Stimulated activated CD8-positive, alpha-beta memory T cell treated with anti-CD3 and anti-CD28 coated beads, Interleukin-7, amount 100 ng/mL, for 24 hours (primary cell): ENCODE results near the gene ETV5.

ENCODE experiments used
- DNase-seq: peaks from one replicate; pipeline ENCODE4 v3.0.0-alpha.2; 2020; ENCODE audit warnings: low read depth

Gene ETV5

DNA sequence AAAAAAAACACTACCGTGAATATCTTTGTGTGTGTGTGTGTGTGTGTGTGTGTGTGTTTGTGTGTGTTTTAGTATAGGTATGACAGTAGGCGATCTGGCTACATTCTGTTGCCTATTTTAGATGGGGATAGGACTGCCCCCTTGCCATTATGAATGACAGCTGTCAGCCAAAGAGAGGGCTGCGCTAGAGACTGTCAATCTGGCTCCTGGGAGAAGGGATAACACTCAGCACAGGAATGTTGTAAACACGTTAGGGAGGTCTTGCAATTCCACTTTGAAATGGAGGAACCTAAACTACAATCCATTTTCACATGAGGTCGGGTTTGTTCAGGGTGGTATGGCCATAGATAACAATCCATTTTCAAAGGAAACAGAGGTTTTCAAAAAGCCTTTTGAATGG is 14.1 kb upstream of the ETV5 start:
- DNase-seq: no peak

DNA sequence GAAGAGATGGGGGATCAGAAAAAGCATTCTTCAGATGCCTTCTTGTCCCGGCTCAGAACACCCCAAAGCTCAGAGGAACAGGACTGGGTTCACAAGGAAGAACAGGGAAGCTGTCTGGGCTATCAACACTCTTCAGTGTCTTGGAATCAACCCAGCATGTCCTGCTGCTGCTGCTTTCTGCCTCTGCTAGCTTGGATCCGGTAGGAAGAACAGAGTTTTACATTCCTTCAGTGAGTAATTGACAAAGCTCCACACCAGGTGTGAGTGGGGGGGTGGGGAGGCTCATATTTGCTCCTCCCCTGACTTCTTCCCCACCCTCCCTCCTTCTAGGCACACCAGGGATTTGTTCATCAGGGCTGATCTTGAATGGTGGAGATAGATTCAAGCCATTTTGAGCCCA is 13.1 kb upstream of the ETV5 start:
- DNase-seq: no peak

DNA sequence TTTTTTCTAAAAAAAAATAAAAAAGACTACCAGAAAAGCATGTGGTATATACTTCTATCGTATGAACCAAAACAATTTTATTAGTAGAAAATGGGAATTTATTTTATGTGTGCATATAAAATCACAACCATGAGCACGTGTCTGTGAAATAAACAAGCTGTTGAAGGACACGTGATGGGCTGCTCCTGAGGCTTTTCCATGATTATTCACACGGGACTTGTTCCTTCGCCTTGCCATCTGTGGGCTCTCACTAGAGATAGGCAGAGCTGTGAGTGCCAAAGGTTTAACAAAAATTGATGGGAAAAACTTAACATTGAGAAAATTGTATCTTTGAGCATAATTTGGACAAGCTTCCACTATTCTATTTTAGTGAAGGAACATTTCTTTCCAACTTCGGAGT is 12.4 kb upstream of the ETV5 start:
- DNase-seq: no peak

DNA sequence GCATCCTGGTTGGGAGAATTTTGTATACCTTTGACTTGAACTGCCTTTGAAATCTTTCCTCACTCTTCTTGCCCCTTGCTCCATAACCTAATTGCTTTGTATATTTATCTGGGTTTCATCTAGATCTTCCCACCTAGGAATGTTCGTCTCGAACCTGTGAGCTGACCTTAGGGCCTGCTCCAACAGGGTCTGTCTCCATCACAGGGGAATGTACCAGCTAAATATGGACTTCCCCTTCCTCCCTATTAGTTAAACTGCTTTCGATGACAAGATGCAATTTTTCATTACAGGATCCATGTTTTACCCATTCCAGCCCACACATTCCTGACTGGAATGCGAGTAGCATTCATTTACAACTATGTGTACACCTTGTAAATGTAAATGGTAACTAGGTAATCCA is 10.6 kb upstream of the ETV5 start:
- DNase-seq: no peak

DNA sequence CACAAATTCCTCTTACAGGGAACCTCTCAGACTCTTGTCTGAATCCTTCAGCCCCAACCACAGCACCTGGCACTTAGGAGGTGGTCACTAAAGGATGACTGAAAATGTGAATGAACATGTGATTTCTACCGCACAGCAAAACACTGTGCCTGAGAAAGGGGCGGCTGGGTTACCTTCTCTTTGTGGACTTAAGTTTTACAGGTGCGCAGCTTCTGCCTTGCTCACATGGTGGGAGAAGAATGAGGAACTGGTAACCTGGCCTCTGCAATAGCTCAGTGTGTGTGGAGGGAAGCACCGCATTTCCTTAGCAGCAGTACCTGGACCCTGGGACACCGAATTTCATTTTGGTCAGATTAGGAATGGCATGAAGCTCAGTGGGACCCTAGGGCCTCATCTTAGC is 9.8 kb upstream of the ETV5 start:
- DNase-seq: no peak

DNA sequence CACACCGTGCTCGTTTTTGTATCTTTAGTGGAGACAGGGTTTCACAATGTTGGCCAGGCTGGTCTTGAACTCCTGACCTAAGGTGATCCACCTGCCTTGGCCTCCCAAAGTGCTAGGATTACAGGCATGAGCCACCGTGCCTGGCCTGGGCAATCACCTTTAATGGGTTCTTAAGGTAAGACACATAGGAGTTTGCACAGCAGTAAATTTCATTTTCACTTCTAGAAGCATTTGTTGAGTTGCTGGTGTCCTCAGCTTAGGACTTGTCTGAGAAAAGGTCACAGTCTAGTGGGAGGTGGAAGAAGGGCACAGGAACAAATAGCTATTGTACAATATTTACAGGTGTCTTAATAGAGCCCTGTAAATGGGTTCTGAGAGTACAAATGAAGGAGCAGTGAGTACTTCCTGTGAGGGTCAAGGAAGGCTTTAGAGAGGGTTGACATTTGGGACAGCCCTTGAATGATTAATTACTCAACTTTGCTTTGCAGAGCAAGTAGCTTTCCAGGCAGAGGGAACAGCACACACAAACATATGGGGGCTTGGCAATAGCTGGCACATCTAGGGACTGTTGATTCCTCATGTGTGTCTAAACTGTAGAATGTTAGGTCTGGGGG is 8.7 kb upstream of the ETV5 start:
- no peak for DNase-seq

DNA sequence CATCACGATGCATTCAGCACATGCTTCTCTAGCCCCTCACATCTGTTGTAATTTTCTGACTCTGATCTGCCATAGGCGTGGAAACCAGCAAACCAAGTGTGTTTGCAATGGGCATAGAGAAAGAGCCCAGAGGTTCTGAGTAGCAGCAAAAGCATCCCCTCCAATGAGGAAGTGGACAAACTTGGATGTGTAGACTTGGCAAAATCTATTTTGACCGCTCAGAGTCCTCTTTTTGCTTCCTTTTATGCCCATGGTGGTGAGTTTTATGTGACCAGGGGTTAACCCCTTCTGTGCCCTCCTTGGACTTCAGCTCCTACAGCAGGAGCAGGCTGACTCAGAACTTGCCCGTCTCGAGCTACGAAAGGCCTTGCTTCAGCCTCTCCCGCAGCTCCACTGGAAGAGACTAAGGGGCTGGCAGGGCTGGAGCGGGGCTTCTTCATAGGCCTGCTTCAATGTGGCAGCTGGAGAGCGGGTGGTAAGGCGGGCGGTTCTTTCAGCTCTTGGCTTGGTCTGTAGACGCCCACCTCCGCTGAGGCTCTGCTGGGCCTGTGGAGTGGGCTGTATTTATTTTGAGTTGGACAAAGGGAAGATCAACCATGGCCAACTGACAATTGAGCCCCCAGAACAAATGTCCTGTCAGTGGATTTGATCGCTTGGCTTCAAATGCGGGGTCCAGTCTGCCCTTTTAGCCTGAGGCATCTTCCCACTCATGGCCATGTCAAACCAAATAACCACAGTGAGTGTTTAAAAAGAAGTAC is 6.5 kb upstream of the ETV5 start:
- DNase-seq: no peak

DNA sequence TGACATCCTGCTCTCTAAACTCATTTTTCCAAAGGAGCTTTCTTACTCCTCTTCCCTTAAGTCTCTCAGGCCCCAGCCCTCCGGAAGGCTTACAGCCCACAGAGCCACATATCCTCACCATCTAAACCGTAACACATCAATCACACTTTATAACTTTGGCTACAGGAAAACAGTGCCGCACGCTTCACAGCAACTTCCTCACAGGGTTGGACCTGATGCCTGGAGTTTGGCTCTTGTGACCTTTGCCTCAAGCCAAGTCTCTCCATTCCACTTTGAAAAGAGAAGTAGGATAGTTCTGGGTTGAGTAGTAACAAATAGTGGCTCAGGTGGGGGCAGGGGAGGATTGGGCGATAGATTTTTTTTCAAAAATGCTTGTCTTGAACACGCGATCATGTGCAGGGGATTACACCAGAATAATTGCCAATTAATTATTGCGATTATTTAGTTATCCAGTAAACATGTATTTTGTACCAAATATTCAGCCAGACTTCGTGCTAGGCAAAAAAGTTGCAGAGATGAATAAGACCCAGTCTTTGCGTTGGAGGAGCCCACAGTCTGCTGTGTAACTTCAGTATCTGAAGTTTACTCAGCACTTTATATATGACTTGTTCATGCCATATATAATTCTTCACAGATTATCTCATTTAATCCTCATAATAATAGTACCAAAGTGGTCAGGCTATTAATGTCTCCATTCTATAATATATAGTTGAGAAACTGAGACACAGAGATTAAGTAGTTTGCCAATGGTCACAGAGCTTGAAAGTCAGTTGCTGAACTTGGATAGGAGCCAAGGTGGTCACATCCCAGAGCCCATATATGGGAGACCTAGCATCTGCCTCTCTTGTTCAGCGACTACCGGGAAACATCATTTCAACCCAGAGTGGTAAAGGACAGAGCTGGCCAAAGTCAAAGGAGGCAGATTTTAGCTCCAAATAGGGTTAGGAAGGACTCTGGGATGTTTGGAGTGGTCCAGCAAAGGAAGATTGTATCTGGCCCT is 2.4 kb upstream of the ETV5 start:
- no peak for DNase-seq

DNA sequence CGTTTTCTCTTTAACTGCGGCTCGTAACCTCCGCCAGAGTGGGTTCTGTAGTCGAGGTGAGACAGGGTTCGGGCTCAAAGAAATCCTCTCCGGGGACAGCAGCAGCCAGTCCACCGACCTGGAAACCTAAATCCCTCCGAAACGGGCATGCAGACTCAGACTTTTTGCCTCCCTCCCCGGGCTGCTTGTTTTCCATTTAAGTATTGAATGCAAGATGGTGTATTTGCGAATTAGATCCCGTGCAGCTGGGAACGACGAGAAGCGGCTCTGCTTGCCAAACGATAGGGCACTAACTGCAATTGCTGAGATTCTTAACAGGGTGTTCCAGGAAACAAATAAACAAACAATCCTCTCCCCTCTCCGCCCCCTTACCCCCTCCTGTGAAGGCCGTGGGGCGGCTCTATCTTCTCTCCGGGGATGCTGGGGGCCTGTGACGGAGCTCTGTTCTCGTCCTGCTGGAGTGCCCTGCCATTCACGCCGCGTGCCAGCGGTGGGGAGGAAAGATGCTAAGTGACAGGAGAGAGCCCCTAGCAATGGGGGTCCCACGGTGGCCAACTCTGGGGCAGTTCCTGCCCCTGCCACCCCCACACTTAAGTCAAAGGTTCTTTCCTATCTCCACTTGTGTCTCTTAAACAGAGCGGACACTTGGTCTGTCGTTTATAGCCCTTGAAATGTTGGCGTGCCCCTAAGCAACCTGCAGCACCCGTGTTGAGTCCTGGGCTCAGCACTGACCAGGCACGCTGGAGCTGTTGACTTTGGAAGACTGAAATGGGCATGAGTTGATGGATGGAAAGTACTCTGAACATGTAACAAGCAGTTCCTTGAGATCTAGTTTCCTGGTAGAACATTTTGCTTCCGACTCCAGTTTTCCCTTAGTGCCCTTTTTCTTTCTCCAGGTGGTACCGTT is 1.3 kb upstream of the ETV5 start:
- DNase-seq: no peak

DNA sequence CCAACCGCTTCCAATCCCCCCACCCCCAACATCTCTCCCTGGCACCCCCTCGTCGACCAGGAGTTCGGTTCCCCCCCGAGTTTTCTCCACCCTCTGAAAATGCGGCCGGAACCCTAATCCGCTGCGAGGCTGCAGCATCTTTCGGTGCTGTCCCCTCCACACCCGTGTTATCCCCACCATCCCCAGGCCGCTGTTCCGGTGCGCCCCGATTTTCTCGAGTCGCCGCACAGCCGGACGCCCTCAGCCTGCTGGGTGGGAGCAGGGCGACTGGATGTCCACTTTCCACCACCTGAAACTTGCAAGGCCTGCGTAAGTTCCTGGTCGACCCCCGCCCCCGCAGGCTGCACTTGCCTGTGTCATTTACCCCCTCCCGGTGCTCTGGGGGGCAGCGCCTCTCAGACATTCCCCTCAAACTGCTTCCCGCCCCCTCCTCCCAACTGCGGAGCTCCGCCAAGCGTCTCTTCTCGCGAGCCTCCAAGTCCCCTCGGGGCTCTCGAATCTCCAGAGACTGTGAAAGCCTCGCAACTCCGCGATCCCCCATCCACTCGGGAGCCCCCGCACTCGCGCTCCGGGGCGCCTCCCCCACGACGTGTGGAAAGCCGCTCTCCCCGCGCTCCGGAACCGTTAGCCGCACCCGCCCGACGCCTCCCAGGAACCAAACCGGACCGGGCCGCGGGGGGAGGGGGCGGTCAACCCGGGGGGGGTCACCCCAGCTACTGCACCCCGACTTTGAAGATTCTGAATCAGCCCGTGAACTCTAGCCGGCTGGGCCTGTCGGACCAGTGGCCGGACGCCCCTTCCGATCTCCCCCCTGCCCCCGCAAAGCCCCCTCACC is 566 bp downstream of the ETV5 start:
- no peak for DNase-seq

DNA sequence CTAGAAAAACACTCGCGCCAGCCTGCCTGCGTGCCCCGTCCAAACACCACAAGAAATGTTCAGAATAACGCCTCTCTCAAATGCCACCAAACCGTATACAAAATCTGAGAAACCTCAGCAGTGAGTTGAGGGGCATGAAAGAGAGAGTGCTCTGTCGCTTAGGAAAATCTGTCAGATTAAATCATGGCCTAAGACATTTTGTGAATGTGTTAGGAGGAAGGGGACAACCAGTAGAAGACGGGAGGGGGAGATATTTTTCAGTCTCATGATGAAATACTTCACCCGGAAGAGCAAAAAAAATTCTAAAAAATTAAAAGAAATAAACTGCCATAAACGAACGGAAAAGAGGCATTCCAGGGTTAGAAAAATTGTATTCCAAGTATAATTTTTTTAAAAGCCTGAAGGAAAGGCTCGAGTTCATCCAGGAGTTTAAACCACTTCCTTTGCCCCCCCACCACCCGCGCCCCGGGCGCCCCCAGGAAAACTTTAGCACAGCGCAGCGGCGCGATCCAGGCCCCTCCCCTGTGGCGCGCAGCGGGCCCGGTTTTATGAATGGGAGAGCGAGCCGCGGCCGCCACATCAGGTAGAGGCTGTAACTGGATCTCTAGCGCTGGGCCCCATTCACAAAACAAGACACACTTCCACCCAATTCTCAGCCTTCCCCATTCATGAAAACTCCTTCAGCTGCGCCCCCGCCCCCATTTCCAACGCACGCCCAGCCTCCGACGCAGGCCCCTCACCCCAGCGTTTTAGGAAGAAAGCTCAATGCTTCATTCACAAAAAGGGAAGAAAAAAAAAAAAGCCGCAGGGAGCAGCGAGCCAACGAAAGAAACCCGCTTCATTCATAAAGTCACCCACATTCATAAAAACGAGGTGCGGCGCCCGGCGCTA is 1.4 kb downstream of the ETV5 start:
- DNase-seq: no peak

DNA sequence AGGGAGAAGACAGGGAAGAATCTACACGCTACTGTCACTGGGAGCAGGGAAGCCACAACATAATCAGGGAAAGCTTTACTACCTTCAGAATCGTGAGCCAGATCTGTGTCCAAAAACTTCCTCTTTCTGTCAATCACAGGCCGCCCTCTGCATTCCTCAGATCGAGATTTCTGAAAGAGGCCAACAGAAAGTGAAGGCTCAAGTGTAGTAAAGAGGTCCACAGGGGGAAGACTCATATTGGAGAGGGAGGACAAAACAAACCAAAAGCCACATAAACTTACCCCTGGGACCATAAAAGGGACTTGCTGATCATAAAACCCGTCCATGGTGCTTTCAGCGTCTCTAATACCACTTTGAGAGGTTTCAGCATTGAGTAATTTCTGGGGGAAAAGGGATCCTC is 3.3 kb downstream of the ETV5 start:
- DNase-seq: no peak

DNA sequence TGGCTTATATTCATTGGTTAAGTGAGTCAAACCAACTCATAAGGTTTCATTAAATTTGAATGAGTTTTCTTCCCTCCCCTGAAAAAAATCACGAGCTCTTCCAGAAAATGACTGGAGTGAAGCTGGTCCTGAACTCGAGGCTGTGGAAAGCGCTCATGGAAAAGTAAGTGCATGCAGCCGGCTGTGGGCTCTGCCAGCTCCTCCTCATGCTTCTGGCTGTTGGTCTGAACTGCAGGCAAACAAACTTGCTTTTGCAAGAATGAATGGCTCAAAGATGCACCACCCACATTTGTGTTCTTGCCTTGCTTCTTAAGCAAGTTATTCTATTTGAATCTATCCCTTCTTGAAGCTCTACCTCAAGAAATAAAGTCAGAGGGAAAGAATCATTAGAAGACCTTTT is 6.2 kb downstream of the ETV5 start:
- DNase-seq: no peak

DNA sequence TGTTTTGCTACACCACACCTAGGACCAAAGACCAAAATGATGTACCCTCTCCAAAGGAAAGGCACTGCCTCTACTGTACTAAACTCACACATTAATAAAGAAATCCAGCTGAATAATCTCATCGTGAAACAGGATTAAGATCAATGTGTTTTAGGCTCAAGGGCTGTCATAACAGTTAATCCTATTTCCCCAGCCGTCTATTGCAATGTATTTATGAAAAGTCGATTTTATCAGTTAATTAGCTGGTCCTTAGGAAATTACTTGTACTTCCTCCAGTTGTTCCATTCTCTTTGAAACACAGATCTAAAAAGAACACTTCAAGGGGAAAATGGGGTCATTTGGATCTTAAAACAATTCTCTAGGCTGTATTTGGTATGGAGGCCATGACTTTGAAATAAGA is 8.5 kb downstream of the ETV5 start:
- DNase-seq: no peak

DNA sequence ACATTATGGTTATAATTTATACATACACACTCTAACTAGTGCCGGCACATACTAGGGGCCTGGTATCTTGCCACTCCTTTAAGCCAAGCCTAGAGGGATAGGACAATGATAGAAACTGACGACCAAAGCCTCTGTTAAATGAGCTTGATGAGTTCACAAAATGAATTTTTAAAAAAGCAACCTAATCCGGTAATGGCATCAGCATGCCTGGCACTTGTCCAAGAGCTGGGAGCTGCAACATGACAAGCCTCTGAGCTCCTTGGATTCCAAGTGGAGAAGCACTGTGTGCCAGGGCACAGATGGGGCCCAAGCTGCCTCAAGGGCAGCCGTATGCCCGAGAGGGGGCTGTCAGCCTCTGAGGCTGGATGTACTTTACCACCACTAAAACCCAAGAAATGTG is 9.7 kb downstream of the ETV5 start:
- DNase-seq: no peak

DNA sequence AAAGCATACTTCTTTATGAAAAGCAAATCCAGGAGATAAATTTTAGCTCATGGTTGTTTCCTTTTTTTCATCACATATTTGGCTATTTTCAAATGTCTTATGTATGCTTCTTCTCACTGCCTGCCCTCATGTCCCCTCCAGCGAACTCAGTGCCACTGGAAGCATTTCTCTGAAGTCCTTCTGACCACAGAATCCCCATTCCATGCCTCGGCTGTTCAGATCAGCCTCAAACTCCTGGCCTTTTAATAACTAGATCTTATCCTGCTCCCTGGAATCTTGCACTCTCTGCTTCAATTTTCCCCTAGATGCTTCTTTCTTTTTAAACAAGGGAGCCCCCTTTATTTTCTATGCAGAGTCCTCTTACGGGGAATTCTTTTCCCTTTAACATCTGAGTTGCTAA is 10.1 kb downstream of the ETV5 start:
- no peak for DNase-seq

DNA sequence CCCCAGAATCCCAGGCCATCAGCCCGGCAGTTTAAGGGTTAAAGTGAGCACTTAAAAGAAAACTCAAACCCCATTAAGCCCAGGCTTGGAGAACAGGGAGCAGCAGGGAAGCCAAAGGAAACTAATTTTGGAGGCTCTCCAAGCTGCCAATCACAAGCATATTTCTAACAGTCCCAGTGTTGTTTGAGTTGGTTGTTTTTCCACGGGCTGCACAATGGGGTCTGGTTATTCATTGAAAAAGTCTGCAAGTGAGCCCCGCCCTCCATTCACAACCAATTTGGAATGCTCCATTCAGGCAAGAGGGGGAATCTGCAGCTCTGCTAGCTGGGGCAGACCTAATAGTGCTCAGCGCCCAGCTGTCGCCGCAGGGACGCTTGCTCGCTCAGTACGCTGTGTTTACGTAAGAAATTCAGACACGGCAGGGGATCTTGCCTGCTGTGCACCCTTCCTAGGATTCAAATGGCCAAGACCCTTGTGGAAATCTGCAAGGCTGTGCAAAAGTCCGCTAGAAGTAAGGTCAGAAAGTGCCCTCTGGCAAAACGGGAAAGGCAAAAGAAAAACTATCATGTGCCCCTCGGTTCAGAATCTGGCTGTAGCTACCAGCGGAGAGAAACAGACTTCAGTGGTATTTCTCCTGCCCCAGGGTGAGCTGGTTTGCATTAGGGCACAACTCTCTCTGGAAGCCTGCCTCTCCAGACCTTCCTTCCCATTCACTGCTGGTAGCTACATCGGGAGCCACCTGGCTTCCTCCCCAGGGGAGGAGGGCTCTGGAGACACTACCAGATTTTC is 11.0 kb downstream of the ETV5 start:
- no peak for DNase-seq

DNA sequence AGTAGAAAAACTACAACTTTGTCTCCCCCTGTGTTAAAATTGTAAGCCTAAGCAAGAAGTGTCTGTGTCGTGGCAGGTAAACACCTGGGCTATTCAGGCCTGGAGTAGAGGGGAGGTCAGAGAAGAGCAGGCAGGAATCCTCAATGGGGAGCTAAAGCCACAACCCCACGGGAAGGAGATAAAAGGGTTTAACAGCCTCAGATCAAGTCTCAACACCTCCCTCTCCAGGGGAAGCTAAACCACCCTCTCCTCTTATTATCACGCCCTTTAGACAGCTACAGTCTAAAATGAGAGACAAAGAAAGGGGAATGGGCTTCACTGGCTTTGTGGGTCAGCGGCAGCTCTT is 11.6 kb downstream of the ETV5 start:
- DNase-seq: no peak

DNA sequence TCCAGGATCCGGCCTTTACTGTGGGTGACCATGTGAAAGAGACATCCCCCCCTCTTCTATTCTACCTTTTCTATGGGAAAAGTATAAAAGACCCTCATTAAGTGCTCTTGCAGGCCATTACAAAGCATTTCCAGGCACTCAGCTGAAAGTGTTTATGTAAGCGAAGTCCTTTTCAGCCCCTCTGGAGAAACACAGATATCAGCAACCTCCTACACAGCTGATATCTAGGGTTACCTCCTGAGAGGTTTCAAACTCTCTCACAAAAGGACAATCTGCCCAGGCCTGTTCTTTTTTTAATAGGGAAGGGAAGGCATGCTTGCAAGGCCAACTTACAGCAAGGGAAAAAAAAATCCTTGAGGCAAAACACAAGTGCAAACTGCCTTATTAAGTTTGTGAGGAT is 12.6 kb downstream of the ETV5 start:
- no peak for DNase-seq
